ENCODE results near the gene CD22.

Gene CD22

GRCh38 chr19:35340431-35340830 lies 11.4 kb downstream of the CD22 start:
- TF ChIP-seq CTCF (conservative IDR thresholded peaks at IDR 0.05): no peak

GRCh38 chr19:35341006-35341405 lies 12.0 kb downstream of the CD22 start:
- H3K27ac ChIP-seq: no peak overlapping the region
- TF ChIP-seq CTCF (conservative IDR thresholded peaks at IDR 0.05): no peak

More at GRCh38 chr19:35340431-35340830, 11.4 kb downstream of the CD22 start:
- H3K27ac ChIP-seq: no peak overlapping the region

GRCh38 chr19:35341565-35342225 lies 12.7 kb downstream of the CD22 start:
- TF ChIP-seq CTCF (conservative IDR thresholded peaks at IDR 0.05): no peak
- no peak overlapping the region for H3K27ac ChIP-seq

- H3K27ac ChIP-seq: no peak overlapping the region
- TF ChIP-seq CTCF (conservative IDR thresholded peaks at IDR 0.05): no peak
Measured at GRCh38 chr19:35342430-35342829, 13.4 kb downstream of the CD22 start.

GRCh38 chr19:35344511-35345031 lies 15.6 kb downstream of the CD22 start:
- TF ChIP-seq CTCF (conservative IDR thresholded peaks at IDR 0.05): no peak
- H3K27ac ChIP-seq: no peak overlapping the region

GRCh38 chr19:35345671-35346111 lies 16.7 kb downstream of the CD22 start:
- no peak overlapping the region for H3K27ac ChIP-seq
- no peak for TF ChIP-seq CTCF (conservative IDR thresholded peaks at IDR 0.05)

- TF ChIP-seq CTCF (conservative IDR thresholded peaks at IDR 0.05): no peak
- H3K27ac ChIP-seq: no peak overlapping the region
Measured at GRCh38 chr19:35346193-35347052, 17.4 kb downstream of the CD22 start.
